Measurements from ENCODE around the gene ABHD15. TPM values are rescaled to one million over a fixed set of nuclear protein-coding genes. Genes with fewer than 3 reads are reported as not detected.
A peak's percentile ranks its signal among the peaks of the same experiment; 100 is the strongest.

The ABHD15 gene, protein sequence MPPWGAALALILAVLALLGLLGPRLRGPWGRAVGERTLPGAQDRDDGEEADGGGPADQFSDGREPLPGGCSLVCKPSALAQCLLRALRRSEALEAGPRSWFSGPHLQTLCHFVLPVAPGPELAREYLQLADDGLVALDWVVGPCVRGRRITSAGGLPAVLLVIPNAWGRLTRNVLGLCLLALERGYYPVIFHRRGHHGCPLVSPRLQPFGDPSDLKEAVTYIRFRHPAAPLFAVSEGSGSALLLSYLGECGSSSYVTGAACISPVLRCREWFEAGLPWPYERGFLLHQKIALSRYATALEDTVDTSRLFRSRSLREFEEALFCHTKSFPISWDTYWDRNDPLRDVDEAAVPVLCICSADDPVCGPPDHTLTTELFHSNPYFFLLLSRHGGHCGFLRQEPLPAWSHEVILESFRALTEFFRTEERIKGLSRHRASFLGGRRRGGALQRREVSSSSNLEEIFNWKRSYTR
- 8.4 and 8.5 TPM in 2 replicates for total RNA-seq (2014; rRNA removed)
- polyA plus RNA-seq (2012) = 3.2 TPM

DNA sequence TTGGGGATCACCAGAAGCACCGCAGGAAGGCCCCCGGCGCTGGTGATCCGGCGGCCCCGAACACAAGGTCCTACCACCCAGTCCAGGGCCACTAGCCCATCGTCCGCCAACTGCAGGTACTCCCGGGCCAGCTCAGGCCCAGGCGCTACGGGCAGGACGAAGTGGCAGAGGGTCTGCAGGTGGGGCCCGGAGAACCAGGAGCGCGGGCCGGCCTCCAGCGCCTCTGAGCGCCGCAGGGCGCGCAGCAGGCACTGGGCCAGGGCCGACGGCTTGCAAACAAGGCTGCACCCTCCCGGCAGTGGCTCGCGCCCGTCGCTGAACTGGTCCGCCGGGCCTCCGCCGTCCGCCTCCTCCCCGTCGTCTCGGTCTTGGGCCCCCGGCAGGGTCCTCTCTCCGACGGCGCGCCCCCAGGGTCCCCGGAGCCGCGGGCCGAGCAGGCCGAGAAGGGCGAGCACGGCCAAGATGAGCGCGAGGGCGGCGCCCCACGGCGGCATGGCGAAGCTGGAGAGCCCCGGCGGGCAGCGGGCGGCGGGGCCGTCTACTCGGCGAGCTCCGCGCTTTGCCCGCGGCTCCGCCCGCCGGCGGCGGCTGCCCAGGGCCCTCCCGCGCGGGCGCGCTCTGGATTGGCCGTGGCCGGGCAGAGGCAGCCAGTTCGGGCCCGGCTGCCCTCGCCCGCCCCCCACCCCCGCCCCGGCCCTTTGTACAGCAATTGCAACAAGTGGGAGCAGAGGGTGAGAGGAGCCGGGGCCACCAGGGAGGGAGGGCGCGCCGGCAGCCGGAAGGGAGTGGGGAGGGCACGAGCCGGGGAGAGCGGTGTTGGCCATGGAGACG, at the start of gene ABHD15:
Gene ABHD15, minus strand, starts transcription at position 565 of the 831 bp plus-strand sequence. Its CDS starts 71 bp downstream, at position 494.
- DNase-seq (ENCODE audit: low read depth) = peak; percentile 61

DNA sequence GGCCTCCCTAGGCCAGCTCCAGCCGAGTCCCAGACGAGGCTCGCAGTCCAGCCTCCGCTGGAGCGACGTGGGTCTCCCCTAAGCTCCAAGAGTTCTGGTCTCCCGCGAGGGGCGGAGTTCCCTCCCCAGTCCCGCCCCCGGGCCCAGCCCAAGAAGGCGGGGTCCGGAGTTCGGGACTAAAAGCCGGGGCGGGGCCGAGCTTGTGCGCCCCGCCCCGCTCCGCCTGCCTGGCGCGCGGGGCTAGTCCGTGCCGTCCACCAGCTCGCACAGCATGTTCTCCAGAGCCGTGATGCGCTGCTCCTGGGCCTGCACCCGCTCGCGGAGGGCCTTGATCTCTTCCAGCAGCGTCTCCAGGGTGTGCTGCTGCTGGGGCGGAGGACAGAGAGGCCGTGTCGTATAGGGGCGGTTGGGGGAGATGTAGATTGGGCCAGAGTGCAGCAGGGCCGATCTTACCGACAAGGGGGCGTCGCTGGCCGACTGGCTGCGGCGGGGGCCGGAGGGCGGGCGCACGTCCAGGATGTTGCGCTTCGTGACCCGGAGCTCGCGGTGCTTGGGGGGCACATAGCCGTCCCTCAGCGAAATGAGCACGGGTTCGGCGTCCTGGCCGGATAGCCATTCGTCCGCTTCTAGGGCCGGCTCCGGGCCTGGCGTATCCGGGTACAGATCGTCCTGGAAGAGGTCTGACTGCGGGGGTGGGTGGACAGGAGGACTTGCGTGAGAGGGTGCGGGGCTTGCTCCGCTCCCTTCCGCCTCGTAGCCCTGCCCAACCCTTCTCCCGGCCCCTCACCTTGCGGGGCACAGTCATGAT, 48.9 kb upstream of the ABHD15 start:
- DNase-seq (ENCODE audit: low read depth) = no peak

DNA sequence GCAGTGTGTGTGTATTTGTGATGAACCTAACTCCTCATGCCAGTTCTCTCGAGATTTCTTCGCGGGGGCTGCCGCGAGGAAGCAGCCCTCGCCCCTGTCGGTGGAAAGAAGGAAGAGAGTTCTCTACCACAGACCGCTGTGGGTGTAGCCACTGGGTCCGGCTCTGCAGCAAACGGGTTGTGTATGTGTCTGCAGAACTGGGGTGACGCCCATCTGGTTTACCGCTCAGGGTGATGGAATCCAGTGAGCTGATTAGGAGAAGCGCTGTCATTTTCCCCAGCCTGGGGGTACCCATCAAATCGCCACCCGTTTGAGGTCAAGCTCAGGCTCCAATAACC, 48.2 kb upstream of the ABHD15 start:
- no peak for DNase-seq (ENCODE audit: low read depth)

DNA sequence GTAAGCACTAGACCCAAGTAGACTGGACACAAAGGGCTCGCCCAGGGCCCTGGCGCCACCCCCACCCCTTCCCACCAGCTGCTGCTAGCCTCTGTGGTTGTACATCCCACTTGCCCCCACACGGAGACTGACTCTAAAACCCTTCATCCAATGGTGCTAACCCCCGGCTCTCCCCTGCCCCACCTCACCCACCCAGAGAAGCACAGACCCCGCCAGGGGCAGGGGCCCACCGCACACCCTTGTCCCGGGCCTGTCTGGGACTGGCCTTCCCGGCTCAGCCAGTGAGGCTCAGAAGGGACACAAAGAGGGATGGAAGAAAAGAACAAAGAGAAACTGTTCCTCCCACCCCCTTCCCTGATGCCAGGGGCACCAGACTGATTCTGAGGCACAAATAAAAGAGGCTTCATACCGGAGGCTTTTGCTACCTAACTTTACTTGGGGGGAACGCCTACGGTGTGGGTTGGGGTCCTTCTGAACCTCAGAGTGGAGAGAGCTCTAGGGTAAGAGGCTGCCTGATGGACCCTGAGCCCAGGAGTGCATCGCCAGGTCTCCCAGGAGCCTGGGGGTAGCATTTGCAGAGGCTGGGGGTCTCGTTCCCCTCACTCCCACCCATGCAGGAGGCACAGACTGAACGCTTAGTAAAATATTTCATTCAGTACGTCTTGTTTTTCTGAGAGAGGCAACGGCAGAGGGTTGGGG, 47.7 kb upstream of the ABHD15 start:
- DNase-seq (ENCODE audit: low read depth) = no peak

DNA sequence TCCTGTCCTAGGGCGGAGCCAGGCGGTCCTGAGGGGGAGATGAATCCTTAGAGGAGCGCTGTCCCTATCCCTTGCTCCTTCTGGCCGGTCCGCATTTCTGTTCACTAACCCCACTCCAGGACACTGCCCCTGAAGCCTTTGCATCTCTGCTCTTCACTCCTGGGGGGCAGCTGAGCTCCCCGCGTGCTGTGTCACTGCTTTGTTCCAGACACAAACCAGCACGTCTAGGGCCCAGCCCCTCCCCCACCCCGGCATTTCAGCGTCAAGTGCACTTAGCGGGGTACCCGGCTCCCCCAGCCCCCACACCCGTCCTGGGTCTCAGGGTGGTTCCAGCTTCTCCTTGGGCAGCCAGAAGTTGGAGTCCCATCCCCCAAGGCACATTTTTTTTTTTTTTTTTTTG, 47.0 kb upstream of the ABHD15 start:
- DNase-seq (ENCODE audit: low read depth) = no peak

DNA sequence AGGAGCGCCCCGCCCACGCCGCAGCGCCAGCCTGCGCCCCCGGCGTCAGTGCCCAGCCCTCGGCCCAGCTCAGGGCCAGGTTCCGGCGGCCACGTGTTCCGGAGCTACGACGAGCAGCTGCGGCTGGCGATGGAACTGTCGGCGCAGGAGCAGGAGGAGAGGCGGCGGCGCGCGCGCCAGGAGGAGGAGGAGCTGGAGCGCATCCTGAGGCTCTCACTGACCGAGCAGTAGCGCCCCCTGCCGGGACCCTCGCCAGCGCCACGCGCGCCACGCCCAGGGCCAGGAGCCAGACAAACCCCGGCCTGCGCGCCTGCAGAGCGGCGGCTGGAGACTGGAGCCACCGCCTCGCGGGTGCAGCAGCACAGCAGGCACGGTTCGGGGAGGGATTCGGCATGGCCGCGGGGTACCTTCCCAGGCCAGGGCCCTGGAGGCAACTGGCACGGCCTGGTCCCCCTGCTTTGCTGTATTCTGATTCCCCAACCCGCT, 46.6 kb upstream of the ABHD15 start:
- no peak for DNase-seq (ENCODE audit: low read depth)

DNA sequence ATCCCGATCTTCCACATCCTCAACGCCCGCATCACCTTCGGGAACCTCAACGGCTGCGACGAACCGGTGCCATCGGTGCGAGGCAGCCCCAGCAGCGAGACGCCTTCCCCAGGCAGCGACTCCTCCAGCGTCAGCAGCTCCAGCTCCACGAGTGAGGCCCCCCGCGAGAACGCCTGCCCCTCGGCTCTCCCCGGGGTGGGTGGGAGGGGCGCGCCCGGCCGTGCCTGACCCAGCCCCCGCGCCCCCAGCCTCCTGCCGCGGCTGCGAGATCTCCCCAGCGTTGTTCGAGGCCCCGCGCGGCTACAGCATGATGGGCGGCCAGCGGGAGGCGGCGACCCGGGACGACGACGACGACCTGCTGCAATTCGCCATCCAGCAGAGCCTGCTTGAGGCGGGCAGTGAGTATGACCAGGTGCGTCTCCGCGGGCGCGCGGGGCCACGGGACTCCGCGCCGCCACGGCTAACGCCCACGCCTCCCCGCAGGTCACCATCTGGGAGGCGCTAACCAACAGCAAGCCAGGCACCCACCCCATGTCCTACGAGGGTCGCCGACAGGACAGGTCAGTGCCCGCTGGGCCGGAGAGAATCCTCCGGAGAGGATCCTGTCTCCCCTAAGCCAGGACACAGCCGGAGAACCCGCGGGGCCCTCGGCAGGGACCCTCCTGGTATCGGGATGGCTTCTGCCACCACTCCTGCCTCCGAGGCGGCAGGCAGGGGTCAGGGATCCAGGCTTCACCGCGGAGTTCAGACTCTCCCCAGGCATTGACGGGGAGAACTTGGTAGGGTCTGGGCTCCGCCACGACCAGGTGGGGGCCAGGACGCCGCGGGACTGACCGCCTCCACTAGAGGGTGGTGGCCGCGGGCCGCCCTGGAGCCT, 45.8 kb upstream of the ABHD15 start:
- DNase-seq (ENCODE audit: low read depth) = no peak

DNA sequence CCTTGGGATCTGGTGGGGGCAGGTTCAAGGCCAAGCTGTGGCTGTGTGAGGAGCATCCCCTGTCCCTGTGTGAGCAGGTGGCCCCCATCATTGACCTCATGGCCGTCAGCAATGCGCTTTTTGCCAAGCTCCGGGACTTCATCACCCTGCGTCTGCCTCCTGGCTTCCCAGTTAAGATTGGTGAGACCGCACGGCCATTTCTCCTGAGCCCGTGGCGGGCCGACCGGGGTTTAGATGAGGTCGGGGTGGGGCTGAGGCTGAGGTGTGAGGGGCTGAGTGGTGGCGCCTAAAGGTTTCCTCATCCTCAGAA, 45.2 kb upstream of the ABHD15 start:
- DNase-seq (ENCODE audit: low read depth) = no peak

DNA sequence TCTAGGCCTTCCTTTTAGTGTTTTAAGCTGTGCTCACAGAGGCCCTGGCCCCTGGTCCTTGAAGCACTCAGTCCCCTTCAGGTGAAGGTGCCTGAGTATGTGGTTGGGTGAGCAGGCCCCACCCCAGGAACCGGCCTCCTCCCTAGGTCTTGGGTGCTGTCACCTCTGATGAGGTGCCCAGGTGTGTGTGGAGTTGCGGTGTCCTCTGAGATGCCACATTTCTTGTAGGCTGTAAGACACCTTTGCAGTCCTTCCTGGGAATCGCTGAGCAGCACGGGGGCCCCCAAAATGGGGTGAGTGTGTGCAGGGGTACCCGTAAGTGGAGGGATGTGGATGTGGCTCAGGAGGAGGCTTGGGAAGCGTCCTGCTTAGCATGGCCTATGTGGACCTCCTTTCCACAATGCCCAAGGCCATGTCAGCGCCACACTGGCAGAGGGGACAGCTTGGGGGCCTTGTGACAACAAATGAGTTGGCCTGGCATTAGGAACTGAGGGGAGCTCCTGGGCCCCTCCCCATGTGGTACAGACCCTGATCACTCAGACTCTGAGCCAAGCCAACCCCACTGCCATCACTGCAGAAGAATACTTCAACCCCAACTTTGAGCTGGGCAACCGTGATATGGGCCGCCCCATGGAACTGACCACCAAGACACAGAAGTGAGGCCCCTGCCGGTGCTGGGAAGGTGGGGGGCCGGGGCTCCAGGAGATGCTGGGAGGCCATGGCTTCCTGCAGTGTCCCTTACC, 44.7 kb upstream of the ABHD15 start:
- DNase-seq (ENCODE audit: low read depth) = no peak

DNA sequence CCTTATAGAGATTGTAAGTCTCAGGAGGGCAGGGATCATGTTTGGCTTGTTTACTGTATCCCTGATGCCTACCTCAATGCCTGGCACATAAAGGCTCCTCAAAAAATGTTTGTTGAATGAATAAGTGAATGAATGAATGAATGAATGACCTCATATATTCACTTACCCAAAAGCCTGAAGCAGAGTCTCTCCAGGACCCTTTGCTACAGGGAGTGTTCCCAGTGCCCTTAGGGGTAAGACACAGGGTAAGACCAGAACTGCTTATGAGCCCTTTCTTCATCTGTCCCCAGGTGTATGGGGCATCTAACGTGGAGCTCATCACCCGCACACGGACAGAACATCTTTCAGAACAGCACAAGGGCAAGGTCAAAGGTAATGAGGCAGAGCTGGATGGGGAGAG, 43.6 kb upstream of the ABHD15 start:
- DNase-seq (ENCODE audit: low read depth) = no peak

DNA sequence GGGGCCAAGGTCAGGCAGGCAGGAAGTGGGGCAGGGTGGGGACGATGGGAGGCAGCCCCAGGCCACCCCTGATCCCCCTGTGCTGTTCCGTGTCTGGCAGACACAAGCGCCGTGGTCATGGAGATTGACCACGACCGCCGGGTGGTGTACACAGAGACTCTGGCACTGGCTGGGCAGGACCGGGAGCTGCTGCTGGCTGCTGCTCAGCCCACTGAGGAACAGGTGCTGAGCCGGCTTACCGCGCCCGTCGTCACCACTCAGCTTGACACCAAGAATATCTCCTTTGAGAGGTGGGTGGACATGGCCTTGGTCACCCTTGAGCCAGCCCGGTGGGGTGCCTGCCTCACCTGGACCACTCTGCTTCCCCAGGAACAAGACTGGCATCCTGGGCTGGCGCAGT, 42.1 kb upstream of the ABHD15 start:
- no peak for DNase-seq (ENCODE audit: low read depth)

DNA sequence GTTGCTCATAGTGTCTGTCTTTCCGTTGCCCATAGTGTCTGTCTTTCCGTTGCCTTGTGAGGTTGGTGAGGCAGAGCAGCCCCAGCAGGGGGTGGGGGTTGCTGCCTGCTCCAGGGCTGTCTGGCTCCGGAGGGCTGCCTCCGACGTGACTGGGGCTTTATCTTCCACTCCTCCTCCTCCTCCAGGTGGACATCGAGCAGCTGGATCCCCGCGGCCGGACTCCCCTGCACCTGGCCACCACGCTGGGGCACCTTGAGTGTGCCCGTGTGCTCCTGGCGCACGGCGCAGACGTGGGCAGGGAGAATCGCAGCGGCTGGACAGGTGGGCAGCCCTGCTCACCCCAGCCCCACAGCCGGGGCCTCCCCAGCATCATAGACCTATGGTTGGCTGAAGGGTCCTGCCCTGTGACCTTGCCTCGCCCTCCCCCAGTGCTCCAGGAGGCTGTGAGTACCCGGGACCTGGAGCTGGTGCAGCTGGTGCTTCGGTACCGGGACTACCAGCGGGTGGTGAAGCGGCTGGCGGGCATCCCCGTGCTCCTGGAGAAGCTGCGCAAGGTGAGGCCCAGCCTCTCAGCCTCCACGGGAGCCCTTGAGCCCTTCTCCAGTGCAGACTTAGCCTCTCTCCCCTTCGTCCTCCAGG, 40.8 kb upstream of the ABHD15 start:
- no peak for DNase-seq (ENCODE audit: low read depth)

DNA sequence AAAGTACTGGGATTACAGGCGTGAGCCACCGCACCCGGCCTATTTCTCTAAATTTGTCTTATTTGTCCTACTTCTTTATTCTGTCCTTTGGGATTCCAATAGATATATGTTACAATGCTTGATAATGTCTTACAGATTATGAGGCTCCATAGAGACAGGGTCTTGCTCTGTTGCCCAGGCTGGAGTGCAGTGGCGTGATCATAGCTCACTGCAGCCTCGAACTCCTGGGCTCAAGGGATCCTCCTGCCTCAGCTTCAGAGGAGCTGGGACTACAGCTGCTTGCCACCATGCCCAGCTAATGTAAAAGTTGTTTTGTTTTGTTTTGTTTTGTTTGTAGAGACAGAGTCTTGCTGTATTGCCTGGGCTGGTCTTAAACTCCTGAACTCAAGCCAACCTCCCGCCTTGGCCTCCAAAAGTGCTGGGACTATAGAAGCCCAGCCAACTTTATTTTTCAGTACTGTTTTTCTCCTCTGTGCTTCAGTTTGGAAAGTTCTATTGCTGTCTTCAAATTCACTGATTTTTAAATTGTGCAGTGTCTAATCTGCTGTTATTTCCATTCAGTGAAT, 36.4 kb upstream of the ABHD15 start:
- DNase-seq (ENCODE audit: low read depth) = no peak

DNA sequence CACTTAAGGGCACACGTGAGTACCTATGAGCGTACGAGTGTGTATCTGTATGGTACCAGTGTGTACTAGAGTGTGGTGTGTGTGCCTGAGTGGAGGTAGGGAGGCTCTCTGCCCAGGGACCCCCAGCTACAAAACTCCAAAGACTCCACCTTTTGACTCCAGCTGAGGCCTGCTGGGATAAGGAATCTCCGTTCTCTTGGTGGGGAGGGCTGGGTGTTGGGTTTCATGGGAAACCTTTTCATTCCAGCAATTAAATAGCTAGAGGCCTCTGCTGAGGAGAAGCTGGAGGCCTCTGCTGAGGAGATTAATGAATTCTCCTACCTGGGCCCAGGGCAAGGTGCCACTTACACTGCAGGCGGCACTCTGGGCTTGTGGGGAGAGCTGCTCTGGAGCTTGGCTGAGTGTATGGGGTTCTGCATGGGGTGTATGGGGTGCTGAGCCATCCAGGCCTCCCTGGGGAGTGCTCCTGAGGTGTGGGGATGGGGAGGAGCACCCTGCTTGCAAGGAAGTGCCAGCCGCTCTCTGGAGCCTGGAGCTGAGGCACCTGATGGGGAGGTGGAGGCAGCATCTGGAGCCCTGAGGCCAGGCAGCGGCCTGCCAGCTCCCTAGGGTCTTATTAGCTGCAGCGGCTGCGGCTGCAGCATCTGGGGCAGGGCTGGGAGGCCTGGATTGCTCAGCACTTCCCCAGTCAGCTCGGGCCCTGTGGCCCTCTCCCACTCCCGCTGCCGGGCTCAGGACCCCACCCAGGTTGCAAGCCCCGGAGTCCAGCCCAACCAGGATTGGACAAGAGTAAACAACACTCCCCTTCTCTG, 30.7 kb upstream of the ABHD15 start:
- DNase-seq (ENCODE audit: low read depth) = no peak

DNA sequence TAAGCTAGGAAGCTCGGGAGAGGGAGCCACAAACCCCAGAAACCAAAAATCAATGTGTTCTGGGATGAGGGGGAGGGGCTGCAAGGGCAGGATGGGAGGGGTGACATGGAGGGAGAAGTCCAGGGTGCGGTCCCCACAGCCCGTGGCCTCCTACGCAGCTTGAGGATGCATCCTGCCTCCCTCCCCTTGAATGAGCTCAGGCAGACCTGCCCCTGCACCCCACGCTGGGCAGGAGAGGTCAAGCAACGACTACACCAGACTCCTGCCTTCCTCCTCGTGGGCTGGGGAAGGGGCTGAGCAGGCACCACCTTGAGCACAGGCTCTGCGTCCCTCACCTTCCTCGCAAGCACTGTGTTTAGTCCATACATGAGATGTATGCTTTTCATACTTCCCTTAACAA, 30.0 kb upstream of the ABHD15 start:
- DNase-seq (ENCODE audit: low read depth) = no peak

DNA sequence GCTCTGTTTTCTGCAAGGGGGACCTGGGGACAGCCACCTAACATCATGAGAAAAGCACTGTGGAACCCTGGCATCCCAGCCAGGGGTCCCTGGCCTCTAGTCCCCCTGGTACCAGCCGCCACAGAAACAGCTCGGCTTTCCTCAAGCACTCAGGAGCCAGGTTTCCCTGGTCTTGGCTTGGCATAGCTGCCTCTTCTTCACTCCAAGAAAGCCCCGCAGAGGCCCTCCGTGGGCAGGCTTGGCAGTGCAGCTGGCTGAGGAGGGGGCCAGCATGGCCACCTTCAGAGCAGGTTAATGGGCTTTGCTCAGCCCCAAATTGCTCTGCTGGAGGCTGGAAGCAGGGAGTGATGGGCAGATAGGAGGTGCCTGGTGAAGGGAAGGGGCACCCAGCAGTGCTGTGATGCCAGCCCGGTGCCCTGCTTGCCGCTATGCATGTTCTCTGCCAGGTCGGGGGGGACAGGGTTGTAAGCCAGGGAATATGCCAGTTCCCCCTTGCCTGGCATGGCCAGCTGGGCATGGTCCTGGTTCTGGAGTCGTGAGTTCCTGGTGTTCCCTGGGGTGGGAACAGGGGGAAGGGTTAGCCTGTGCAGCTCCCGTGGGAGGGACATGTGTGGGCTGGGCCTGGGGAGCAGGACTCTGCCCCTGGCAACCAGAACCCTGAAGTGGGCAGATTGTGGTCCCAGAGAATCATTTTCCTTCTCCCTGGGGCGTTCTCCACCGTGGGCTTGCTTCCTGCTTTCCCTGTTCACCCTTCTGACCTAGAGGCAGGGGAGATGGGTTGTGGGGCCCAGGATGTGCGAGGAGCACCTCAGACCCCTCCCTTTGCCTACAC, 29.3 kb upstream of the ABHD15 start:
- DNase-seq (ENCODE audit: low read depth) = no peak

Data from LHCN-M2 (cell line).